ENCODE measurements around the gene MAGOH.

The MAGOH gene

GRCh38 chr1:53180951-53181350 lies 57.4 kb downstream of the MAGOH start:
- ChIA-PET POLR2A (no interaction called here), CTCF (interaction anchor here (1.0 to 9.8 kb wide), 7 partner anchors 8 to 276 kb away, joined by 3 to 124 read pairs (median 5); partner anchors contain the start of gene CPT2)
- DNase-seq (ENCODE audit: extremely low spot score) = no peak
- no peak for TF ChIP-seq CTCF (IDR thresholded peaks at IDR 0.05; ENCODE audit: control extremely low read depth, extremely low read depth, low read depth, missing control alignments)

GRCh38 chr1:53180226-53180625 lies 58.1 kb downstream of the MAGOH start:
- ChIA-PET POLR2A (no interaction called here), CTCF (interaction anchor here (1.0 to 9.8 kb wide), 6 partner anchors 11 to 276 kb away, joined by 3 to 124 read pairs (median 4); partner anchors contain the start of gene CPT2)
- DNase-seq (ENCODE audit: extremely low spot score) = no peak
- no peak for TF ChIP-seq CTCF (IDR thresholded peaks at IDR 0.05; ENCODE audit: control extremely low read depth, extremely low read depth, low read depth, missing control alignments)
